Measurements from ENCODE around the gene GALNTL6. TPM values are rescaled to one million over a fixed set of nuclear protein-coding genes. Genes with fewer than 3 reads are reported as not detected.

GALNTL6 gene
- total RNA-seq, 2 experiments from 2014 or later: not detected

GRCh38 chr4:172095161-172095560, 282.0 kb downstream of the GALNTL6 start:
- H3K4me3 Mint-ChIP-seq: no peak overlapping the region
- H3K9me3 Mint-ChIP-seq (ENCODE audit: insufficient read depth): no peaks in the 10 kb centered on the region
- no peaks in the 10 kb centered on the region for H3K36me3 Mint-ChIP-seq (ENCODE audit: low read depth)
- CTCF ChIA-PET: no interaction called here
- H3K27me3 Mint-ChIP-seq (ENCODE audit: low read depth): no peaks in the 10 kb centered on the region
- no peak overlapping the region for H3K27ac Mint-ChIP-seq
- POLR2A ChIA-PET: no interaction called here
- H3K4me1 Mint-ChIP-seq (ENCODE audit: low read depth): no peaks in the 10 kb centered on the region
- no peak for DNase-seq
- no peak for ATAC-seq

GRCh38 chr4:172096786-172097185, 283.6 kb downstream of the GALNTL6 start:
- no peaks in the 10 kb centered on the region for H3K36me3 Mint-ChIP-seq (ENCODE audit: low read depth)
- DNase-seq (no peak), ATAC-seq (no peak)
- no peaks in the 10 kb centered on the region for H3K9me3 Mint-ChIP-seq (ENCODE audit: insufficient read depth)
- no peaks in the 10 kb centered on the region for H3K4me1 Mint-ChIP-seq (ENCODE audit: low read depth)
- ChIA-PET POLR2A (no interaction called here), CTCF (no interaction called here)
- H3K27ac Mint-ChIP-seq: no peak overlapping the region
- H3K27me3 Mint-ChIP-seq (ENCODE audit: low read depth): no peaks in the 10 kb centered on the region
- no peak overlapping the region for H3K4me3 Mint-ChIP-seq

GRCh38 chr4:172099376-172099775, 286.2 kb downstream of the GALNTL6 start:
- Mint-ChIP-seq H3K27ac (no peak overlapping the region), H3K4me1 (ENCODE audit: low read depth) (no peaks in the 10 kb centered on the region), H3K4me3 (no peak overlapping the region), H3K27me3 (ENCODE audit: low read depth) (no peaks in the 10 kb centered on the region), H3K36me3 (ENCODE audit: low read depth) (no peaks in the 10 kb centered on the region), H3K9me3 (ENCODE audit: insufficient read depth) (no peaks in the 10 kb centered on the region)
- CTCF ChIA-PET: no interaction called here
- no peak for ATAC-seq
- DNase-seq: no peak
- POLR2A ChIA-PET: no interaction called here

- no peak overlapping the region for H3K27ac Mint-ChIP-seq
- H3K4me3 Mint-ChIP-seq: no peak overlapping the region
- DNase-seq (no peak), ATAC-seq (no peak)
- no peaks in the 10 kb centered on the region for H3K36me3 Mint-ChIP-seq (ENCODE audit: low read depth)
- H3K27me3 Mint-ChIP-seq (ENCODE audit: low read depth): no peaks in the 10 kb centered on the region
- ChIA-PET CTCF (no interaction called here), POLR2A (no interaction called here)
- H3K9me3 Mint-ChIP-seq (ENCODE audit: insufficient read depth): peaks cover 6% of the 10 kb centered on the region
- H3K4me1 Mint-ChIP-seq (ENCODE audit: low read depth): no peaks in the 10 kb centered on the region
These were observed 290.3 kb downstream of the GALNTL6 start for GRCh38 chr4:172103456-172103855.

- H3K9me3 Mint-ChIP-seq (ENCODE audit: insufficient read depth): peaks cover 7% of the 10 kb centered on the region
- DNase-seq: no peak
- no peaks in the 10 kb centered on the region for H3K4me1 Mint-ChIP-seq (ENCODE audit: low read depth)
- no peak overlapping the region for H3K4me3 Mint-ChIP-seq
- ATAC-seq: no peak
- H3K27ac Mint-ChIP-seq: no peak overlapping the region
- POLR2A ChIA-PET: no interaction called here
- CTCF ChIA-PET: no interaction called here
- H3K27me3 Mint-ChIP-seq (ENCODE audit: low read depth): no peaks in the 10 kb centered on the region
- H3K36me3 Mint-ChIP-seq (ENCODE audit: low read depth): no peaks in the 10 kb centered on the region
These were observed 291.3 kb downstream of the GALNTL6 start for GRCh38 chr4:172104539-172104938.

GRCh38 chr4:172105918-172106317, 292.7 kb downstream of the GALNTL6 start:
- Mint-ChIP-seq H3K4me1 (ENCODE audit: low read depth) (no peaks in the 10 kb centered on the region), H3K36me3 (ENCODE audit: low read depth) (no peaks in the 10 kb centered on the region), H3K27ac (no peak overlapping the region), H3K27me3 (ENCODE audit: low read depth) (no peaks in the 10 kb centered on the region), H3K9me3 (ENCODE audit: insufficient read depth) (peaks cover 7% of the 10 kb centered on the region), H3K4me3 (no peak overlapping the region)
- ATAC-seq (no peak), DNase-seq (no peak)
- CTCF ChIA-PET: no interaction called here
- POLR2A ChIA-PET: no interaction called here

GRCh38 chr4:172109466-172109865, 296.3 kb downstream of the GALNTL6 start:
- ATAC-seq: no peak

GRCh38 chr4:172124656-172125308, 311.6 kb downstream of the GALNTL6 start:
- DNase-seq: no peak
- ChIA-PET CTCF (no interaction called here), POLR2A (no interaction called here)
- H3K4me3 Mint-ChIP-seq: no peak overlapping the region
- no peaks in the 10 kb centered on the region for H3K27me3 Mint-ChIP-seq (ENCODE audit: low read depth)
- no peaks in the 10 kb centered on the region for H3K36me3 Mint-ChIP-seq (ENCODE audit: low read depth)
- H3K4me1 Mint-ChIP-seq (ENCODE audit: low read depth): no peaks in the 10 kb centered on the region
- no peak overlapping the region for H3K27ac Mint-ChIP-seq
- ATAC-seq: no peak
- H3K9me3 Mint-ChIP-seq (ENCODE audit: insufficient read depth): no peaks in the 10 kb centered on the region

More at GRCh38 chr4:172109466-172109865, 296.3 kb downstream of the GALNTL6 start:
- CTCF ChIA-PET: no interaction called here
- Mint-ChIP-seq H3K27me3 (ENCODE audit: low read depth) (no peaks in the 10 kb centered on the region), H3K4me3 (no peak overlapping the region), H3K36me3 (ENCODE audit: low read depth) (no peaks in the 10 kb centered on the region), H3K9me3 (ENCODE audit: insufficient read depth) (peaks cover 7% of the 10 kb centered on the region), H3K4me1 (ENCODE audit: low read depth) (no peaks in the 10 kb centered on the region), H3K27ac (no peak overlapping the region)
- POLR2A ChIA-PET: no interaction called here
- DNase-seq: no peak

GRCh38 chr4:172125443-172125842, 312.2 kb downstream of the GALNTL6 start:
- ATAC-seq (no peak), DNase-seq (no peak)
- H3K4me1 Mint-ChIP-seq (ENCODE audit: low read depth): no peaks in the 10 kb centered on the region
- no peaks in the 10 kb centered on the region for H3K27me3 Mint-ChIP-seq (ENCODE audit: low read depth)
- CTCF ChIA-PET: no interaction called here
- no peaks in the 10 kb centered on the region for H3K9me3 Mint-ChIP-seq (ENCODE audit: insufficient read depth)
- H3K27ac Mint-ChIP-seq: no peak overlapping the region
- no peak overlapping the region for H3K4me3 Mint-ChIP-seq
- no peaks in the 10 kb centered on the region for H3K36me3 Mint-ChIP-seq (ENCODE audit: low read depth)
- POLR2A ChIA-PET: no interaction called here

GRCh38 chr4:172127168-172127567, 314.0 kb downstream of the GALNTL6 start:
- no peak overlapping the region for H3K4me3 Mint-ChIP-seq
- ChIA-PET CTCF (no interaction called here), POLR2A (no interaction called here)
- H3K9me3 Mint-ChIP-seq (ENCODE audit: insufficient read depth): no peaks in the 10 kb centered on the region
- H3K27ac Mint-ChIP-seq: no peak overlapping the region
- ATAC-seq: no peak
- no peaks in the 10 kb centered on the region for H3K36me3 Mint-ChIP-seq (ENCODE audit: low read depth)
- no peak for DNase-seq
- no peaks in the 10 kb centered on the region for H3K27me3 Mint-ChIP-seq (ENCODE audit: low read depth)
- H3K4me1 Mint-ChIP-seq (ENCODE audit: low read depth): no peaks in the 10 kb centered on the region

GRCh38 chr4:172129593-172129992, 316.4 kb downstream of the GALNTL6 start:
- Mint-ChIP-seq H3K27me3 (ENCODE audit: low read depth) (no peaks in the 10 kb centered on the region), H3K27ac (no peak overlapping the region), H3K9me3 (ENCODE audit: insufficient read depth) (peaks cover 5% of the 10 kb centered on the region), H3K36me3 (ENCODE audit: low read depth) (no peaks in the 10 kb centered on the region), H3K4me1 (ENCODE audit: low read depth) (no peaks in the 10 kb centered on the region), H3K4me3 (no peak overlapping the region)
- DNase-seq (no peak), ATAC-seq (no peak)
- ChIA-PET CTCF (no interaction called here), POLR2A (no interaction called here)

- DNase-seq (no peak), ATAC-seq (no peak)
- Mint-ChIP-seq H3K27ac (no peak overlapping the region), H3K36me3 (ENCODE audit: low read depth) (no peaks in the 10 kb centered on the region), H3K4me3 (no peak overlapping the region), H3K4me1 (ENCODE audit: low read depth) (no peaks in the 10 kb centered on the region), H3K27me3 (ENCODE audit: low read depth) (no peaks in the 10 kb centered on the region), H3K9me3 (ENCODE audit: insufficient read depth) (peaks cover 5% of the 10 kb centered on the region)
- ChIA-PET CTCF (no interaction called here), POLR2A (no interaction called here)
These were observed 321.3 kb downstream of the GALNTL6 start for GRCh38 chr4:172134521-172134920.

- Mint-ChIP-seq H3K4me1 (ENCODE audit: low read depth) (no peaks in the 10 kb centered on the region), H3K27me3 (ENCODE audit: low read depth) (no peaks in the 10 kb centered on the region), H3K4me3 (no peak overlapping the region), H3K27ac (no peak overlapping the region), H3K9me3 (ENCODE audit: insufficient read depth) (no peaks in the 10 kb centered on the region), H3K36me3 (ENCODE audit: low read depth) (no peaks in the 10 kb centered on the region)
- ATAC-seq (no peak), DNase-seq (no peak)
- ChIA-PET CTCF (no interaction called here), POLR2A (no interaction called here)
These were observed 327.8 kb downstream of the GALNTL6 start for GRCh38 chr4:172141025-172141424.

Measured in activated CD8-positive, alpha-beta T cell treated with anti-CD3 and anti-CD28 coated beads, Interleukin-2, amount 10 ng/mL, durations not matched to agents 7 days and 5 days (primary cell).